B cell (primary cell): Measurements from ENCODE around the gene AXIN2. TPM values are rescaled to one million over a fixed set of nuclear protein-coding genes. Genes with fewer than 3 reads are reported as not detected.

Experiments used
- ATAC-seq: fragments of 200-7000 bp; cut with Tn5 transposase; one replicate; pipeline ENCODE4 v1.10.0; 2021; ENCODE audit warnings: low read depth, mild to moderate bottlenecking, moderate number of reproducible peaks, moderate library complexity
- CTCF ChIA-PET: fragments of 350-600 bp; sonication (Branson Sonifier 250); formaldehyde crosslinking; loops from one replicate; lab custom pipeline; 2021; ENCODE audit warnings: antibody characterized with exemption, inconsistent platforms; lab: Charles Lee
- POLR2A ChIA-PET: fragments of 350-600 bp; sonication (Branson Sonifier 250); formaldehyde crosslinking; loops from one replicate; lab custom pipeline; 2021; ENCODE audit warnings: antibody characterized with exemption; lab: Charles Lee
- DNase-seq: peaks from one replicate; pipeline ENCODE4 v3.0.0; 2013
- H2AFZ ChIP-seq: 2 replicates; pipeline ENCODE4 v1.6.1; 2012; ENCODE audit warnings: mild to moderate bottlenecking, low read depth, low read length; ENCODE audit not compliant: insufficient read depth, poor library complexity, severe bottlenecking
- H3K27ac ChIP-seq, 2 donors: 1 replicate in 1 of 2; 2 replicates in 1 of 2; pipeline ENCODE4 v1.5.1; 2012 to 2013; ENCODE audit warnings: low read length in 2 of 2, mild to moderate bottlenecking in 2 of 2, moderate library complexity in 1 of 2
- H3K27me3 ChIP-seq, 4 experiments: fragments of 200-600 bp in 1 of 4; sonication (generic) in 1 of 4; replicated peaks in 1 of 4; 1 replicate in 2 of 4; 2 replicates in 2 of 4; pipeline versions ENCODE4 v1.6.1 to v1.7.0; 2013 to 2016; ENCODE audit warnings: low read length in 3 of 4, mild to moderate bottlenecking in 2 of 4, mixed read lengths in 1 of 4, moderate library complexity in 1 of 4; ENCODE audit not compliant: insufficient read depth in 4 of 4, control insufficient read depth in 3 of 4; ENCODE audit errors: control extremely low read depth in 1 of 4
- H3K36me3 ChIP-seq, 2 experiments: replicated peaks in 1 of 2; 1 replicate in 1 of 2; 2 replicates in 1 of 2; pipeline versions ENCODE4 v1.6.1 to v1.7.1; 2013; ENCODE audit warnings: low read length in 1 of 2; ENCODE audit not compliant: insufficient read depth in 2 of 2, control insufficient read depth in 1 of 2; ENCODE audit errors: control extremely low read depth in 1 of 2, extremely low read depth in 1 of 2
- H3K4me1 ChIP-seq, 2 donors: fragments of 200-600 bp in 1 of 2; sonication (generic) in 1 of 2; 1 replicate in 1 of 2; 2 replicates in 1 of 2; pipeline versions ENCODE4 v1.5.1 to v1.6.1; 2013 to 2017; ENCODE audit warnings: low read length in 2 of 2; ENCODE audit not compliant: control insufficient read depth in 2 of 2, insufficient read depth in 2 of 2
- H3K4me2 ChIP-seq: replicated peaks from 2 replicates; pipeline ENCODE3; 2012; ENCODE audit warnings: mild to moderate bottlenecking, low read depth, low read length; ENCODE audit not compliant: poor library complexity, severe bottlenecking
- H3K4me3 ChIP-seq, 5 experiments: fragments of 200-600 bp in 1 of 5; sonication (generic) in 1 of 5; 1 replicate in 3 of 5; 2 replicates in 2 of 5; pipeline versions ENCODE4 v1.5.1 to v1.7.0; 2011 to 2016; ENCODE audit warnings: low read length in 4 of 5, mild to moderate bottlenecking in 4 of 5, low read depth in 2 of 5, control low read depth in 1 of 5, moderate library complexity in 1 of 5; ENCODE audit not compliant: insufficient read depth in 1 of 5; ENCODE audit errors: control extremely low read depth in 1 of 5, extremely low read depth in 1 of 5
- H3K79me2 ChIP-seq: fragments of 200-600 bp; sonication (generic); one replicate; pipeline ENCODE4 v1.6.0; 2016; ENCODE audit warnings: low read length; ENCODE audit not compliant: control insufficient read depth, insufficient read depth
- H3K9ac ChIP-seq: fragments of 200-600 bp; sonication (generic); 2 replicates; pipeline ENCODE4 v1.6.1; 2017; ENCODE audit warnings: mild to moderate bottlenecking, low read length, moderate library complexity
- H3K9me3 ChIP-seq, 3 donors: one replicate each; pipeline versions ENCODE4 v1.6.1 to v1.7.1; 2013; ENCODE audit warnings: low read length in 2 of 3; ENCODE audit not compliant: control insufficient read depth in 2 of 3, insufficient read depth in 1 of 3; ENCODE audit errors: control extremely low read depth in 1 of 3
- H4K20me1 ChIP-seq: 2 replicates; pipeline ENCODE4 v1.6.0; 2012; ENCODE audit warnings: mild to moderate bottlenecking, low read length; ENCODE audit not compliant: insufficient read depth, control insufficient read depth, poor library complexity, severe bottlenecking
- H3K27ac Mint-ChIP-seq: one replicate; pipeline ENCODE4 v1.8.0; 2021; ENCODE audit warnings: mixed read lengths
- H3K27me3 Mint-ChIP-seq: one replicate; pipeline ENCODE4 v1.8.0; 2021; ENCODE audit warnings: mixed read lengths
- H3K4me1 Mint-ChIP-seq: one replicate; pipeline ENCODE4 v1.8.0; 2021; ENCODE audit warnings: mixed read lengths
- H3K4me3 Mint-ChIP-seq: one replicate; pipeline ENCODE4 v1.8.0; 2021; ENCODE audit warnings: mixed read lengths
- H3K9me3 Mint-ChIP-seq: one replicate; pipeline ENCODE4 v1.8.0; 2022; ENCODE audit warnings: mixed read lengths; ENCODE audit not compliant: insufficient read depth
- CTCF ChIP-seq: fragments of 200-600 bp; IDR thresholded peaks from one replicate; pipeline ENCODE4 v1.8.0; 2022; ENCODE audit warnings: antibody characterized with exemption, mild to moderate bottlenecking
- EZH2 ChIP-seq: IDR thresholded peaks from 2 replicates; pipeline ENCODE4 v1.6.1; 2012; ENCODE audit warnings: borderline replicate concordance, low read depth, mild to moderate bottlenecking, moderate library complexity, low read length; ENCODE audit not compliant: insufficient read depth, poor library complexity, severe bottlenecking
- WGBS: methylation state at CpG from one replicate; pipeline ENCODE4 v1.1.5; 2013; ENCODE audit warnings: missing lambda C conversion rate; ENCODE audit not compliant: insufficient coverage; 5-methylcytosine and 5-hydroxymethylcytosine counted together
- intact Hi-C: fragments of 100-400 bp; cut with micrococcal nuclease; formaldehyde crosslinking; loops from one replicate; pipeline ENCODE4 v1.10.0; 2022
- polyA plus RNA-seq: library from polyadenylated mRNA; depleted of rRNA; stranded (reverse); fragments of >200 nt; gene quantifications from 2 replicates; pipeline ENCODE4 v1.2.3, GENCODE V29; 2012
- total RNA-seq, 2 donors: library from RNA; stranded (reverse); fragments of 120-200 nt in 1 of 2; gene quantifications; 1 replicate in 1 of 2; 2 replicates in 1 of 2; pipeline versions ENCODE4 v1.2.3 to v1.2.4, GENCODE V29; 2013 to 2022

Gene AXIN2
- total and polyA plus RNA-seq, 2 donors (not counting 1 experiment from before 2014, with no cell fraction given), result 0.16 to 1.2 TPM

GRCh38 chr17:65498816-65499215 is 62.6 kb downstream of the AXIN2 start:
- Histone ChIP-seq H3K4me3 (no peak overlapping the region), H2AFZ (no peak overlapping the region), H3K36me3 (no peaks in the 10 kb centered on the region), H3K4me1 (no peaks in the 10 kb centered on the region), H3K9me3 (peaks cover 0 to 7% (median 0%) of the 10 kb centered on the region in 3 donors), H4K20me1 (no peaks in the 10 kb centered on the region), H3K9ac (no peak overlapping the region), H3K27ac (no peak overlapping the region), H3K79me2 (no peaks in the 10 kb centered on the region), H3K27me3 (peaks cover 0 to 14% (median under 1%) of the 10 kb centered on the region in 4 experiments), H3K4me2 (no peak overlapping the region)
- no peaks in the 10 kb centered on the region for H3K9me3 Mint-ChIP-seq
- H3K27ac Mint-ChIP-seq, result no peak overlapping the region
- TF ChIP-seq CTCF (no peak), EZH2 (no peak)
- intact Hi-C loops, result no loop called here
- H3K4me3 Mint-ChIP-seq, result no peak overlapping the region
- POLR2A ChIA-PET, result no interaction called here
- ATAC-seq (no peak), DNase-seq (no peak)
- CTCF ChIA-PET, result no interaction called here
- no peaks in the 10 kb centered on the region for H3K4me1 Mint-ChIP-seq
- WGBS, result 81% methylated on average over 3 of the region's 4 CpGs
- peaks cover 38% of the 10 kb centered on the region for H3K27me3 Mint-ChIP-seq

- no peaks in the 10 kb centered on the region for H3K4me1 ChIP-seq
- Mint-ChIP-seq H3K4me3 (no peak overlapping the region), H3K4me1 (no peaks in the 10 kb centered on the region), H3K9me3 (no peaks in the 10 kb centered on the region), H3K27ac (no peak overlapping the region), H3K27me3 (peaks cover 43% of the 10 kb centered on the region)
- ATAC-seq, result no peak
- no peak overlapping the region for H3K9ac ChIP-seq
- ChIA-PET CTCF (no interaction called here), POLR2A (no interaction called here)
- 89% methylated on average over 6 of the region's 9 CpGs for WGBS
- H4K20me1 ChIP-seq, result no peaks in the 10 kb centered on the region
- H3K27ac ChIP-seq, result no peak overlapping the region
- no peak overlapping the region for H2AFZ ChIP-seq
- TF ChIP-seq CTCF (no peak), EZH2 (no peak)
- H3K4me2 ChIP-seq, result no peak overlapping the region
- no peak for DNase-seq
- peaks cover 0 to 14% (median under 1%) of the 10 kb centered on the region in 4 experiments for H3K27me3 ChIP-seq
- peaks cover 0 to 3% (median 0%) of the 10 kb centered on the region in 3 donors for H3K9me3 ChIP-seq
- no peaks in the 10 kb centered on the region for H3K36me3 ChIP-seq
- no peak overlapping the region for H3K4me3 ChIP-seq
- intact Hi-C loops, result no loop called here
- H3K79me2 ChIP-seq, result no peaks in the 10 kb centered on the region
Observed at GRCh38 chr17:65496801-65497200, 64.6 kb downstream of the AXIN2 start.
